EL (cell line): ENCODE data around the gene HSP90AA1.

Experiments
- DNase-seq: peaks from one replicate; pipeline ENCODE4 v3.0.0-alpha.2; 2016

The HSP90AA1 gene

DNA sequence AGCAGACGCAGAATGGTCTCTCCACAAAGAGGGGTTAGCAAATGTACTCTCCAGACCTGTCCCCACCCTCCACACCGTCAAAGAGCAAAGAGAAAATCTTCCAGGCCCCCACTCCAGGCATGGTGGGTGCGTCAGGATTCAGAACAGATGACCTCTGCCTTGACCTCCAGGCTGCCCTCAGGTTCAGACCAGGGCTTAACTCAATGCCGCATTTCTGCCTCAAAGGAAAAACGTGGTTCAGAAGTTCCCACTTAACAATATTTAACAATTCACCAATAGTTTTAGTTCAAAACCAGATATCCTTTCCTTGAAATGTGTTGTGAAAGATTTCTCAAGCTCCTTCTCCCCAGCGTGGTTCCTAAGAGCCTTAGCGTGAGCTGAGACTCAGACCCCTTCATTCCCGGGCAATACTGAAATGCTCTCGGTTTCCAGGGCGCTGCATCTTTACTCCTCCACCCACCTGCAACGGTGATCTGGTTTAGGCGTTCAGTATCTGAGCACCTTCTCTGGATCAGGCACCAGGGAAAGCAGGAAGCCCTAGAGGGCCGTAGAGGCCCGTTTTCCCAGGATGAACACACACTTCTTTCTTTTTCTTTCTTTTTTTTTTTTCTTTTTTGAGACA lies 22.9 kb downstream of the HSP90AA1 start:
- DNase-seq = no peak

GRCh38 chr14:102063109-102063807 lies 23.6 kb downstream of the HSP90AA1 start:
- DNase-seq = peak; percentile 92

DNA sequence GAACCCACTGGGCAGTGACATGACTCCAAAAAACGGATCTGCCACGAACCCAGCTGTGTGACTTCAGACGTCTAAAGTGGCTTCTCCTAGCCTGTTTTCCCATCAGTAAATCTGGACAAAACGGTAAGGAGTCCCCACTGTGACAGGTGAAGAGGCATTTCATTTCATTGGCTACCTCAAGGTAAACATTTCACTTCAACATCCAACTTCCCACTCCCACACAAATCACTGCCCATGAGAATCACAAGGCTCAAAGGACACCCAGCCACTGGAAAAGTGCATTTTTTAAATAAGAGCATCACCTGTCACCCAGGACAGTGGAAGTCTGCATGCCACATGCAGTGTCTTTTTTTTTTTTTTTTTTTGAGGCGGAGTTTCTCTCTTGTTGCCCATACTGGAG lies 27.9 kb downstream of the HSP90AA1 start:
- no peak for DNase-seq

DNA sequence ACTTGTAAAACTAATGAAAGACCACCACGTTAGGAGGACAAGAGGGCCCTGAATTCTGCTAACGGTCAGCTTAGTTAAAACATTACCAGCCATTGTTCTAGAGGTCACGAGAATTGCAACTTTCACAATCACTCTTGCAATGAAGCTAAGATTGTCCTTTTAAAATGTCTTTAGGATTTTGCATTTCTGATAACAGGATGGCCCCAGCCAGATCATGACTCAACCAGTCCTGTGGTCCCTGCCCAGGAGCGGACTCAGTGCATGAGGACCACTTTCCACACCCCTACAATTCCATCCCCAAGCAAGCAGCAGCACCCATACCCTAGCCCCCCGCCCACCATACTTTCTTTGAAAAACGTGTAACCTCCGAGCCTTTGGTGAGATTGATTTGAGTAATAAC lies 28.7 kb downstream of the HSP90AA1 start:
- DNase-seq = no peak

GRCh38 chr14:102057480-102058114 lies 29.2 kb downstream of the HSP90AA1 start:
- no peak for DNase-seq

DNA sequence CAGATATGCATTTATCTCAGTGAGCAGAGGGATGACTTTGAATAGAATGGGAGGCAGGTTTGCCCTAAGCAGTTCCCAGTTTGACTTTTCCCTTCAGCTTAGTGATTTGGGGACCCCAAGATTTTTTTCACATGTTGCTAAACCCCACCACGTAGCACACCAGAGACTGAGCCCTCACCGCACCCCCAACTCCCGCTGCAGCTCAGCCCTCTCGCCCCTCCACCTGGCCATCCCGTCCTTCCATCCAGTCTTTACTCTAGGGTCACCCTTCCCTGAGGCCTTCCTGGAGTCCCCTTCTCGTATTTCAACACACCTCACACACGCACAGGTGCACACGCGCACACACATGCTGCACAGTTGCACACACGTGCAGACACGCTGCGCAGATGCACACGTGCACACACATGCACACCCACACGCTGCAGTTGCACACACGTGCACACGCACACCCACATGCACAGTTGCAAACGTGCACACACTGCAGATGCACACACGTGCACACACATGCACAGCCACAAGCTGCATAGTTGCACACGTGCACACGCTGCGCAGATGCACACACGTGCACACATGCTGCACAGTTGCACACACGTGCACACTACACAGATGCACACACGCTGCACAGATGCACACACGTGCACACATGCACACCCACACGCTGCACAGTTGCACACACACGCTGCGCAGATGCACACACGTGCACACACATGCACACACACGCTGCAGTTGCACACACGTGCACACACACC lies 30.0 kb downstream of the HSP90AA1 start:
- DNase-seq = no peak

GRCh38 chr14:102055181-102055901 lies 31.5 kb downstream of the HSP90AA1 start:
- peak; percentile 88 for DNase-seq

DNA sequence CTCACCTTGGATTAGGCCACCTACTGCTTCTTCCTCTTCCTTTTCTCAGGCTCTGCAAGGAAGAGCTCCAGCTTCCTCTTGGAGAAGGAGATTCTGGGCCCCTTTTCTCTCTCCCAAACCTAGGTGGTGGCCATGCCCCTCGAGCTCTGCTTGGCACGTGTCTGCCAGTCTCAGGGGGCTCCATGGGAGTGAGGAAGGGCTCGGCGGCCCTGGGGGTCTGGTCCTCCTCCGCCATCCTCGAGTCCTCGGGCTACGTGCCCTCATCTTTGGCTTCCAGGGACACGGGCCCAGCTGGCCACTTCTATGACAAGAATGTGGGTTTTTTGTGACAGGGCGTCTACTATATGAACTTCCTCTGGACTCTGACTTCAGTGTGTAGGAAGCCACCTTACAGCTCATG lies 34.3 kb downstream of the HSP90AA1 start:
- no peak for DNase-seq

DNA sequence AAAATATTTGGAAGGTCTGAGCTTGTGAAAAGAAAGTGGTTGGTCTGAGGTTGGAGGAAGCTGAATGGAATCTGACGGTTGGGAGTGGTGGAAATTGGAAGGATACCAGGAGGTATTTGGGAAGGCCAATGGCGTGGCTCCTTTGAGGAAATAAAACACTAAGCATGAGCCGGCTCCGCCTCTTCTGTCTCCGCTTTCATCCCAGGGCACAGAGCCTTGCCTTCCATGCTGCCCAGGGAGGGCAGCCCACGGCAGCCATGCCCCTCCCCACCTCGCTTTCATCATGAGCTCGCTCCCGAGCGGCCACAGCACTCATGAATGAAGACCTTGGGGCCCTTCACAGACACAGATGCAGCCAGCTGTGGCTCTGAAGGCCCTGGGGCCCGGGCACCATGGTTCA lies 36.2 kb downstream of the HSP90AA1 start:
- peak; percentile 73 for DNase-seq

DNA sequence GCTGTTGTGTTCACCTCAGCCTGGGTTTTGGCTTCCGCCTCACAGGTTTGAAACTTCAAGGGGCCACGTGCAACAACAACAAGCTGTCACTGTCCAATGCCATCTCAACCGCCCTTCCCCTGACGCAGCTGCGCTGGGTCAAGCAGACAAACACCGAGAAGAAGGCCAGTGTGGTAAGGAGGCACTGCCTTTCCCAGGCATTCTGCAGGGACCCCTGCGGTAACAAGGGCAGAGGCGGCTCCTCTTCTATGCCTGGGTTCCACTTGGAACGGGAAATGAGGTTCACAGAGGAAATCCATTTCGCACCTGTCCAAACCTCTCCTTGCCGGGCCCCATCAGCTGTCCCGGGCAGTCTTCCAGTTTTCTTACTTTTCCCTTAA lies 36.8 kb downstream of the HSP90AA1 start:
- no peak for DNase-seq

DNA sequence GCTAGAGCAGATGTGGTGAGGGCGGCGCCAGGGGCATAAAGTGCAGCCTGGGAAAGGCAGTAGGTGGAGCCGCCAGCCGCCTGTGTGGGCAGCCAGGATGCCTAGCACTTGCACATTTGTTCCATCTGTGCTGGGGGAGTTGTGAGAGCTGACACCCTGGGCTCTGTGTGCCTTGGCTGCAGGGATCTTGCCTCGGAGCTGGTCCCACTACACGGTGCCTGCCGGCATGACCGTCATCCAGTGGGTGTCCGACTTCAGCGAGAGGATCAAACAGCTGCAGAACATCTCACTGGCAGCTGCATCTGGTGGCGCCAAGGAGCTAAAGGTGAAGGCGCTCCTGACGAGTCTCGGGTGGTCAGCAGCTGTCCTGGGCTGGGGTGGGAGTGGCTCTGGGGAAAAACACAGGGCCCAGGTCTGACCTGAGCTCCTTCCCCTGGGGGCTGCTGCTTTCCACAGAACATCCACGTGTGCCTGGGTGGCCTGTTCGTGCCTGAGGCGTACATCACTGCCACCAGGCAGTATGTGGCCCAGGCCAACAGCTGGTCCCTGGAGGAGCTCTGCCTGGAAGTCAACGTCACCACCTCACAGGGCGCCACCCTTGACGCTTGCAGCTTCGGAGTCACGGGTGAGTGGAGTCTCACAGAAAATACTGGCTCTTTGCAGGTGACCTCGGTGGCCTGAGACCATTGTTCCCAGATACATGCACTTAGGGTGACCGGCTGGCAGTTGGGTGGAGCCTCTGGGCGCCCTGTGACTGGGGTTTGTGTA lies 37.4 kb downstream of the HSP90AA1 start:
- DNase-seq = no peak

DNA sequence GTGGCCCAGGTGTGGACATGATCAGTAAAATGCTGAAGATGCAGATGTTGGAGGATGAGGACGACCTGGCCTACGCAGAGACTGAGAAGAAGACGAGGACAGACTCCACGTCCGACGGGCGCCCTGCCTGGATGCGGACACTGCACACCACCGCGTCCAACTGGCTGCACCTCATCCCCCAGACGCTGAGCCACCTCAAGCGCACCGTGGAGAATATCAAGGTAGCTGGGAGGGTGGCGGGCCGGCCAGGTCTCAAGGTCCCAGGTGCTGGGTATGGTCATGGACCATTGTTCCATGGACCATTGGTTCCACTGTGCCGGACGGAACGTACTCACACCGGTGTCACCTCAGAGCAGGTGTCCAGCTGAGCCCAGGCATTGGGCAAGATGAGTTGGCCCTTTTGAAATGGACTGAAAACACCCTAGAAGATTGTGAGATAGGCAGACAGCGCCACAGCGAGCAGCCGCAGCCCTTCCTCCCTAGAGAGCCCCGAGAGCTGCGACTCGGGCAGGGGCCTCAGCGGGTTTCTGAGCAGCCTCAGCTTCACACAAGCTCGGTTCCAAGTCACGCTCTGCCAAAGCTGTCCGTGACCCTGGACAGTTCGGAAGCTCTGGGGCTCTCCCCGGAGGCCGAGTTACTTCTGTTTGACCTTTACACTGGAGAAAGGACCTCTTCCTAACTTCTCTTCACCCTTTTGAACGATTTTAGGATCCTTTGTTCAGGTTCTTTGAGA lies 38.9 kb downstream of the HSP90AA1 start:
- no peak for DNase-seq

- no peak for DNase-seq
Observed at GRCh38 chr14:102046337-102047278, 40.2 kb downstream of the HSP90AA1 start.

DNA sequence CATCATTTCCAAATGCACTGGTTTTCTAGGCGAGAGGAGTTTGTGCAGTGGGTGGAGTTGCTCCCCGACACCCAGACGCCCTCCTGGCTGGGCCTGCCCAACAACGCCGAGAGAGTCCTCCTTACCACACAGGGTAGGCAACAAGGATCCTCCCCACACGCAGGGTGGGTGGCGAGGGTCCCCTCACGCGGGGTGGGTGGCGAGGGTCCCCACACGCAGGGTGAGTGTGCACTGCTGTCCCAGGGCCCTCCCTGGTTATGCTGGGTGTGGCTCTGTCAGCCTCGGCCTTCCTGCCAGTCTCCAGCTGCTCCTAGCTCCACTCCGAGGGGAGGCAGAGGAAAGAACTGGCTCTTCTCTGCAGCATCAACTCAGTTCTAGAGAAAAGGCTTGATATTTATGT lies 42.3 kb downstream of the HSP90AA1 start:
- DNase-seq = no peak

DNA sequence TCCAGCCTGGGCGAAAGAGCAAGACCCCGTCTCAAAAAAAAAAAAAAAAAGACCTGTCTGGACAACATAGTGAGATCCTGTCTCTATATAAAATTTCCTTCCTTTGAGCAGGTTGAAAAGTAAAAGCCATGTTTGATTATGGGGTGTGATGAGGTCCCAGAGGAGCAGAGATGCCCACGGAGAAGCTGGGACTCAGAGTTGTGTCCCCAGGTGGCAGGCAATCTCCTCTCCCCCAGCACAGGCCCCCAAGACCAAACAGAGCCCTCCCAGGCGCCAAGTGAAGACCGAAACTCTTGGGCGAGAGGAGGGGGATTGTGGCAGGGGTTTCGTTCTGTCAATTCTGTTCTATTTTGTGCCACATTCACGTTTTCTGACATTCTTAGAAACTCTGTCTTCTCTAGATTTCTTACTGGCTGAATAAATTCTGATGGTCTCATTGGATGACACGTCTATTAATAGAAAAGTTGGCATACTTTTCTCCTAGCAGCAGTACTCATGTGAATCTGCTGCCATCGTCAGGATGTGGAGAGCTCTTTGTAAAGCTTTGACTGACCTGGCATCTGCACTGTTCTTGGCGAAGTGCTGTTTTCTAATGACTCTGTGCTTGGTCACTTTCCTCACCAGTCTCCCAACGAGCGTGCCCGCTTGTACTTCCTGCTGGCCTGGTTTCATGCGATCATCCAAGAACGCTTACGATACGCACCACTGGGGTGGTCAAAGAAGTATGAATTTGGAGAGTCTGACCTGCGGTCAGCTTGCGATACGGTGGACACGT lies 43.4 kb downstream of the HSP90AA1 start:
- DNase-seq = no peak

GRCh38 chr14:102042699-102043098 lies 44.1 kb downstream of the HSP90AA1 start:
- DNase-seq = no peak

GRCh38 chr14:102040153-102040552 lies 46.7 kb downstream of the HSP90AA1 start:
- DNase-seq = no peak

GRCh38 chr14:102039157-102039556 lies 47.7 kb downstream of the HSP90AA1 start:
- no peak for DNase-seq

DNA sequence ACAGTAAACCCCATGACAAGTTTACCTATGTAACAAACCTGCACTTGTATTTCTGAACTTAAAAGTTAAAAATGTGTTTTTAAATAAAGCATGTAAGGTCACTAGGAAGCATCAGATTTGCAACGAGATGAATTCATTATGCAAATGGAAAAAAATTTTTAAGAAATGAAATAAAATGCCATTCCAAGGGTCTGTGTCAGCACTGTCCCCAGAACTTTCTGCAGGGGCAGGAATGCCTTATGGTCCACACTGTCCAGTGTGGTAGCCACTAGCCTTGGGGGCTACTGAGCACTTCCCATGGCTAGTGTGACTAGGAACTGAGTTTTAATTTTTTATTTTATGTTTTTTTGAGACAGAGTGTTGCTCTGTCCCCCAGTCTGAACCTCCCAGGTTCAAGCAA lies 49.2 kb downstream of the HSP90AA1 start:
- peak; percentile 46 for DNase-seq
